HG03175 (cell line): Measurements from ENCODE around the gene DMAC2.
"Not testable (repeated sequence)": the region's sequence is repeated elsewhere in the genome, so short reads cannot be mapped to it uniquely, and the experiment has no call there.

ENCODE experiments used
- ATAC-seq: cut with Tn5 transposase; IDR thresholded peaks from one replicate; pipeline ENCODE4 v1.9.1; 2021; ENCODE audit warnings: mild to moderate bottlenecking, moderate library complexity; ENCODE audit not compliant: unreplicated experiment

The DMAC2 gene

GRCh38 chr19:41439441-41440222 is at the start of gene DMAC2:
Gene DMAC2, minus strand, starts transcription at chr19:41439912. Its CDS starts 13 bp downstream, at chr19:41439899.
- ATAC-seq = peak; percentile 89

- ATAC-seq = not testable (repeated sequence)
These were observed 47.2 kb upstream of the DMAC2 start for GRCh38 chr19:41486953-41487352.

GRCh38 chr19:41484822-41485221 is 45.1 kb upstream of the DMAC2 start:
- ATAC-seq = no peak

- ATAC-seq = no peak
These were observed 40.6 kb upstream of the DMAC2 start for GRCh38 chr19:41480336-41480735.

- no peak for ATAC-seq
These were observed 40.1 kb upstream of the DMAC2 start for GRCh38 chr19:41479757-41480191.

GRCh38 chr19:41478875-41479756 is 39.4 kb upstream of the DMAC2 start:
- no peak for ATAC-seq

GRCh38 chr19:41478171-41478570 is 38.5 kb upstream of the DMAC2 start:
- no peak for ATAC-seq

GRCh38 chr19:41476583-41476982 is 36.9 kb upstream of the DMAC2 start:
- no peak for ATAC-seq

- not testable (repeated sequence) for ATAC-seq
These were observed 23.8 kb upstream of the DMAC2 start for GRCh38 chr19:41463257-41464256.

GRCh38 chr19:41462497-41462896 is 22.8 kb upstream of the DMAC2 start:
- no peak for ATAC-seq

GRCh38 chr19:41457241-41457640 is 17.5 kb upstream of the DMAC2 start:
- peak; percentile 81 for ATAC-seq

GRCh38 chr19:41456342-41456918 is 16.7 kb upstream of the DMAC2 start:
- no peak for ATAC-seq

GRCh38 chr19:41455936-41456335 is 16.2 kb upstream of the DMAC2 start:
- no peak for ATAC-seq

- ATAC-seq = no peak
These were observed 13.0 kb upstream of the DMAC2 start for GRCh38 chr19:41452584-41453275.

- ATAC-seq = no peak
These were observed 10.1 kb upstream of the DMAC2 start for GRCh38 chr19:41449865-41450178.

- no peak for ATAC-seq
These were observed 9.6 kb upstream of the DMAC2 start for GRCh38 chr19:41449079-41449864.

- ATAC-seq = no peak
These were observed 8.1 kb upstream of the DMAC2 start for GRCh38 chr19:41447732-41448332.

GRCh38 chr19:41445575-41445974 is 5.9 kb upstream of the DMAC2 start:
- ATAC-seq = no peak
